HG02943 (cell line): ENCODE results near the gene RALGAPA2.

Experiments used
- ATAC-seq: cut with Tn5 transposase; IDR thresholded peaks from one replicate; pipeline ENCODE4 v1.9.1; 2021; ENCODE audit warnings: mild to moderate bottlenecking, low read depth, moderate library complexity; ENCODE audit not compliant: unreplicated experiment

Gene RALGAPA2

GRCh38 chr20:20637998-20638725 lies 74.3 kb downstream of the RALGAPA2 start:
- ATAC-seq = no peak

- ATAC-seq = no peak
Measured at GRCh38 chr20:20635006-20635405, 77.4 kb downstream of the RALGAPA2 start.

- ATAC-seq = no peak
Measured at GRCh38 chr20:20632644-20633043, 79.8 kb downstream of the RALGAPA2 start.

- ATAC-seq = no peak
Measured at GRCh38 chr20:20630551-20630950, 81.9 kb downstream of the RALGAPA2 start.

- no peak for ATAC-seq
Measured at GRCh38 chr20:20629556-20630188, 82.8 kb downstream of the RALGAPA2 start.

GRCh38 chr20:20628314-20628713 lies 84.1 kb downstream of the RALGAPA2 start:
- no peak for ATAC-seq

GRCh38 chr20:20627471-20627870 lies 85.0 kb downstream of the RALGAPA2 start:
- no peak for ATAC-seq

GRCh38 chr20:20624914-20625313 lies 87.5 kb downstream of the RALGAPA2 start:
- ATAC-seq = no peak

- no peak for ATAC-seq
Measured at GRCh38 chr20:20621195-20621594, 91.2 kb downstream of the RALGAPA2 start.

GRCh38 chr20:20614391-20614790 lies 98.1 kb downstream of the RALGAPA2 start:
- ATAC-seq = no peak

GRCh38 chr20:20612251-20612650 lies 100.2 kb downstream of the RALGAPA2 start:
- ATAC-seq = no peak

- ATAC-seq = no peak
Measured at GRCh38 chr20:20611167-20611566, 101.3 kb downstream of the RALGAPA2 start.

- ATAC-seq = no peak
Measured at GRCh38 chr20:20609522-20609921, 102.9 kb downstream of the RALGAPA2 start.

GRCh38 chr20:20608641-20609040 lies 103.8 kb downstream of the RALGAPA2 start:
- ATAC-seq = no peak

- ATAC-seq = no peak
Measured at GRCh38 chr20:20608041-20608440, 104.4 kb downstream of the RALGAPA2 start.

GRCh38 chr20:20606881-20607280 lies 105.6 kb downstream of the RALGAPA2 start:
- no peak for ATAC-seq

- no peak for ATAC-seq
Measured at GRCh38 chr20:20606050-20606449, 106.4 kb downstream of the RALGAPA2 start.

- ATAC-seq = no peak
Measured at GRCh38 chr20:20604907-20605306, 107.5 kb downstream of the RALGAPA2 start.

GRCh38 chr20:20604357-20604756 lies 108.1 kb downstream of the RALGAPA2 start:
- ATAC-seq = no peak

- peak; percentile 97 for ATAC-seq
Measured at GRCh38 chr20:20603339-20603990, 109.0 kb downstream of the RALGAPA2 start.

GRCh38 chr20:20597966-20598365 lies 114.5 kb downstream of the RALGAPA2 start:
- no peak for ATAC-seq

- no peak for ATAC-seq
Measured at GRCh38 chr20:20594171-20594530, 118.3 kb downstream of the RALGAPA2 start.
